IPS-15b (cell line): ENCODE measurements around the gene MED25.

ENCODE experiments used
- H3K27me3 ChIP-seq: one replicate; pipeline ENCODE4 v1.6.1; 2013; ENCODE audit warnings: low read length; ENCODE audit not compliant: control insufficient read depth, insufficient read depth
- H3K36me3 ChIP-seq: one replicate; pipeline ENCODE4 v1.6.1; 2013; ENCODE audit warnings: low read length; ENCODE audit not compliant: control insufficient read depth, insufficient read depth
- H3K4me1 ChIP-seq: one replicate; pipeline ENCODE4 v1.6.1; 2013; ENCODE audit warnings: mild to moderate bottlenecking, low read length; ENCODE audit not compliant: control insufficient read depth, insufficient read depth
- H3K4me3 ChIP-seq: one replicate; pipeline ENCODE4 v1.5.1; 2013; ENCODE audit warnings: low read depth, low read length
- H3K9ac ChIP-seq: one replicate; pipeline ENCODE4 v1.6.1; 2013; ENCODE audit warnings: low read depth, mild to moderate bottlenecking, low read length
- H3K9me3 ChIP-seq: one replicate; pipeline ENCODE4 v1.6.1; 2013; ENCODE audit warnings: mild to moderate bottlenecking, low read length; ENCODE audit not compliant: control insufficient read depth, insufficient read depth

MED25 gene

DNA sequence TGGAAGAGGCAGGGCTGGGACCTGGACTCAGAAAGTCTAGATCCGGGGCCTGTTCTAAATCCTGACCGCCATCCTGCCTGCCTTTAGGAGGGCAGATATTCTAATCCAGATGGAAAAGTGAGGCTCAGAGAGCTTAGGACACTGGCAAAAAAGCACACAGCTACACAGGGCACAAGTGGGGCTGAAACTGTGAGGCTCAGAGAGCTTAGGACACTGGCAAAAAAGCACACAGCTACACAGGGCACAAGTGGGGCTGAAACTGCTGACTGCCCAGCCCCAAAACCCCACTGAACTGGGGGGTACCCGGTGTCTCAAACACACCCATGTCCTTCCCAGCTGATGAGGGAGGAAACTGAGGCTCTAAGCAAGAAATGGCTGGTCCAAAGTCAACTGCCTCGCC lies 57.1 kb downstream of the MED25 start:
- Histone ChIP-seq H3K36me3 (peaks cover 10% of the 10 kb centered on the region), H3K27me3 (no peaks in the 10 kb centered on the region), H3K9ac (peak overlapping the region; percentile 100), H3K4me3 (peak overlapping the region; percentile 99), H3K4me1 (peaks cover 5% of the 10 kb centered on the region), H3K9me3 (no peaks in the 10 kb centered on the region)

DNA sequence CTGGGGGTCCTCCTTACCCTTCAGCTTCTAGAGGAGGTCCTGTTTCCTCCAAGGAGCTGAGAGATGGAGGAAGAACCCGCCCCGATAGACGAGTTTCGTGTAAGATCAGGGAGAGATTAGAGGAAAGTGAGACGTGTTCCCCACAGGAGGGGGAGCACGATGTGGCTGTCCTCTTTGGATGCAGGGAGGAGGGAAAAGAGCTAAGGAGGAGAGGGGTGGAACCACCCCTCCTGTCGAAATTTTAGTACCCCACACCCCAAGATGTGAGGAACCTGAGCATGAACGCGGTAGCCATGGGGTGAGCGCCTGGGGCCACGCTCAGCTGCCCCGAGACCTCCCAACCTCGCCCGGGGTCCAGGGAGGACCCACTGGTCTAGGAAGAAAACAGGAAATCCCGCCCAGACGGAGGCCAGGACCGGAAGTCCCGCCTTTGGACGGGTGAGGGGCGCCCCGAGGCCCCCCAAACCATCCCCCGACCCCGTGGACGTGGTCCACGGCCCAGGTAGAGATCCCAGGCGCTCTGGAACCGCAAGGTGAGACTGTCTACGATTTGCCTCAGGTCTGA lies 57.9 kb downstream of the MED25 start:
- H3K4me3 ChIP-seq = peak overlapping the region; percentile 99
- no peaks in the 10 kb centered on the region for H3K9me3 ChIP-seq
- peak overlapping the region; percentile 100 for H3K9ac ChIP-seq
- H3K36me3 ChIP-seq = peaks cover 17% of the 10 kb centered on the region
- H3K4me1 ChIP-seq = peaks cover 5% of the 10 kb centered on the region
- no peaks in the 10 kb centered on the region for H3K27me3 ChIP-seq

DNA sequence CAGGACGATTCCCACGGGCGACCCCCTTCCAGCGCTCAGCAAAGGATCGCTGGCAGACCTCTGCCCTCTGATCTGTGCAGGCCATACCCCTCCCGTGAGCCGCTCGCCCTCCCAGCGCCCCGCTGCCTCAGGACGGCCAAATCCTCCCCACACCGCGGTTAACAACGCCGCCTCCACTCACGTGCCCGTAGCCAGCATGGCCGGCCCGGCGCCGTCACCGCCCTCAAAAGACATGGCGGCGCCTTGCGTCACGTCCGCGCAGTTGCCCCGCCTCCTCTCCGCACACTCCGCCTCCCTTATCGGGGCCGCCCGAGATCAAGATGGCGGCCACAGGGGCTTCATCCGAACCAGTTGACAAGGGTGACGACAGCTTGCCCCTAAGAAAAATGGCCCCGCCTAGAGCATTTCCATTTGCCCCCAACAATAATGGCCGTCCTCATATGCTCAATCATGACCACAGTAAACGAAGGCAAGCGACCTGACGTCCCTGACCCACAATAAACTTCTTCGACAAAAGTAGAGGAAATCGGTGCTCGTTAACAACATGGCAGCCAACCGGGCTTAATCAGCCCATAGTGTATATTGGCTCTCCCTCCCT lies 58.4 kb downstream of the MED25 start:
- Histone ChIP-seq H3K9ac (peak overlapping the region; percentile 100), H3K4me1 (peaks cover 5% of the 10 kb centered on the region), H3K4me3 (peak overlapping the region; percentile 99), H3K27me3 (no peaks in the 10 kb centered on the region), H3K36me3 (peaks cover 23% of the 10 kb centered on the region), H3K9me3 (no peaks in the 10 kb centered on the region)

DNA sequence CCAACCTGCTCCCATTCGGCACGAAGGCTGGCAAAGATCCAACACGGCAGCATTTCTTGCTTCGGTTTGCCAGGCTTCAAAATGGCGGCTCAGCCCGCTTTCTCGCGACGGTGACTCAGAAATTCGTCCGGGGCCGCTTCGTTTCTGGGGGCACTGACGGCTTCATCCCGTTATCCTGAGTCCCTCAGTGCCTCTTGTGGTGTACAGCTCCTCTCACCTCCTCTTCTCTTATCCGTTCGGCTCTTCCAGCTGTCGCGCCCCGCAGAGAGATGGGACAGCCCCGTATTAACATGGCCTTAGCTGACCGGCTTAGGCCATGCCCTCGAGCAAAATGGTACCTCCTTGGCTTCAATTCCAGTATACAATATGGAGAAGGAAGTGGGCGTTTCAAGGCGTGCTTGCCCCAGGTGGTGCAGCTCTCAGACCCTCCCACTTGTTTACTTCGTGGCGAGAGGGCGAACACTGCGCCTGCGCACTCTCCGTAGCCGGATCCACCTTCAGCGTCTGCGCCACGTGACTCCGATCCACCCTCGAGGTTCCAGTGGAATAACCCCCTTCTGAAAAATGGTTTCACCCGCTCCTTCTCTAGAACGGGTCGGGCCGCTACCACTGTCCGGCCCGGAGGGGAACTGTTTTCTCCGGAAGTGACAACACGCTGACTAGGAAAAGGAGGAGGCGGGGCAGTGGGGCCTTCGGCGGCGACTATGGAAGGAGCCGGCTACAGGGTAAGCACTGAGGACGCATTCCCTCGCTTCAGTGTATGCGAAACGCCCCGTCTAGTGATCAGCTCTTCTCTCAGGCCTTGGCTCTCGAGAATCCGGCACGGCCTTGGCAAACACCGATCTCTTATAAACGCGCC lies 59.2 kb downstream of the MED25 start, which contains the start of the genes AKT1S1 and TBC1D17:
Gene AKT1S1, minus strand, starts transcription at position 336 of the 859 bp plus-strand sequence. CDS start 4,060 bp downstream, outside the sequence.
Gene TBC1D17, plus strand, starts transcription at position 683 of the 859 bp plus-strand sequence. Its CDS starts 22 bp downstream, at position 705.
- Histone ChIP-seq H3K9ac (peak within 1 kb of the TSS; percentile 100), H3K9me3 (no peaks in the 10 kb centered on the region), H3K27me3 (no peaks in the 10 kb centered on the region), H3K36me3 (peaks cover 29% of the 10 kb centered on the region), H3K4me3 (peak within 1 kb of the TSS; percentile 99), H3K4me1 (peaks cover 5% of the 10 kb centered on the region)

DNA sequence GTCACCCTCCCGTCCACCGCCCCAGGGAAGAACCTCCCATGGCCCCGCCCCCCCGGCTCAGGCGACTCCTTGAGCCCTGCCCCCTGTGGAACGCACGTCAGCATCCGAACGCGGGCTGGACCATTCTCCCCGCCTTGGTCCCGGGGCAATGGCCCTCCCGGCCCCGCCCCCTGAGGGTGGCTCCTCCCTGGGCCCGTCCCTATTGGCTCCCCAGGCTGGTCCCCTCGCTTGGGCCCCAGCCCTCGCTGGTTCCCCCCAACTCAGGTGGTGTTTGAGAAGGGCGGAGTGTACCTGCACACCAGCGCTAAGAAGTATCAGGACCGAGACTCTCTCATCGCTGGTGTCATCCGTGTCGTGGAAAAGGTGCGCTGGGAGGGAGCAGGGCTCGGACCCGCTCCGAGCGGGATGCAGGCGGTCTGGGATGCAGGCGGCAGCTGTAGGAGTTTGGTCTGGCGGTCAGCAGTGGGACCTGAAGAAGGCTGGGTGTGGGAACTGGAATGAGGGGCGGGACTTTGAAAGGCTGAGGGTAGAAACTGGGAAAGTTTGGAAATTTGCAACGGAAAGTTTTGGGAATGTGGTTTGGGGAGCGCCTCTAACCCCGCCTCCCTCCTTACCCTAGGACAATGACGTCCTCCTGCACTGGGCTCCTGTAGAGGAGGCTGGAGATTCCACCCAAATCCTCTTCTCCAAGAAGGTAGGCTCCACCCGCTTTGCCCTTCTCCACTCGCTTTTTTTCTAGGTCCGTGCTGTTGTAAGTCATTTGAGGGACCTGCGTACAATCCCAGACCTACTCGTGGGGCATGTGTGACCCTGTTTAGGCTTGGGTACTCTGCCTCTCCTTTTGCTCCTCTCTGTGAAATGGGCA lies 60.0 kb downstream of the MED25 start:
- Histone ChIP-seq H3K4me1 (peaks cover 5% of the 10 kb centered on the region), H3K36me3 (peaks cover 38% of the 10 kb centered on the region), H3K4me3 (peak overlapping the region; percentile 99), H3K9me3 (no peaks in the 10 kb centered on the region), H3K9ac (peak overlapping the region; percentile 85), H3K27me3 (no peaks in the 10 kb centered on the region)

DNA sequence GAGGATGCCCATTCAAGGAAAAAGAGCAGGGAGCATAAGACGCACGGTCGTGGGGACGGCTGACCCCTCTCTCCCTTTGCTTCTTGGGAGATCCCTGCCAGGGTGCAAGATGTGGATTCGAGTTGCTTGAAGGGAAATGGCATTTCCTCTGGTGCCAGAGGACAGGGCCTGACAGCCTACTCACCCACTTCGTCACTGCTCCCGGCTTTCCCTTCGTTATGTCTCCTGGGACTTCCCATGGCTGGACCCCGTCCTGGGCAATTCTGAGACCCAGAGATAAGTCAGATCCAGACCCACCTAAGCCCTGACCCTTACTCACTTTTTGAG lies 60.6 kb downstream of the MED25 start:
- Histone ChIP-seq H3K4me3 (peak overlapping the region; percentile 99), H3K9ac (peak overlapping the region; percentile 9), H3K36me3 (peaks cover 44% of the 10 kb centered on the region), H3K9me3 (no peaks in the 10 kb centered on the region), H3K4me1 (peaks cover 5% of the 10 kb centered on the region), H3K27me3 (no peaks in the 10 kb centered on the region)

DNA sequence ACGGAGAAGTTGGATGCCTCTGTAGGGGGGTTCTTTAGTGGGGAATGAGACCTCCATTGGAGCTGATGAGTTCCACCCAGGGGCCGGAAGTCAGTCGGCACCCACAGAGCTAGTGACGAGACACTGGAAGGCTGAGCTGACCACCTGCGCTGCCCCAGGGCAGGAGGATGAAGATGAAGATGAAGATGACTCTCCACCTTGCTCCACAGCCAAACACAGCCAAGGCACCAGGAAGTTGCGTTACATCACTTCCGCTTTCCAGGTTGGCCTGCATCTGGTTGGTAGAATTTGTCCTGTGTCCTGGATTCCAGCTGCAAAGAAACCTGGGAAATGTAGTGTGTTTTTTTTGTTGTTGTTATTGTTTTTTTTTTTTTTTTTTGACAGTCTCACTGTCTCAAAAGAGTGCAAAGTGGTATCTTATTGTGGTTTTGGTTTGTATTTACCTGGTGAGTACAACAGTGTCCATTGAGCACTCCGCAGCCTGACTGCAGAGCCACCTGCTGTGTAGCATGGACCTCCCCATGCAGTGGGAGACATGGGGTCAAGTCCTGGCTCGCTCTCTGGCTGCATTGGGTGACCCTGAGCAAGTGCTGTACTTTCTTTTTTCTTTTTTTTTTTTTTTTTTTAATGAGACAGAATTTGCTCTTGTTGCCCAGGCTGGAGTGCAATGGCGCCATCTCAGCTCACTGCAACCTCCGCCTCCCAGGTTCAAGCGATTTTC lies 61.3 kb downstream of the MED25 start:
- peaks cover 51% of the 10 kb centered on the region for H3K36me3 ChIP-seq
- H3K9me3 ChIP-seq = no peaks in the 10 kb centered on the region
- H3K4me3 ChIP-seq = peak overlapping the region; percentile 99
- no peak overlapping the region for H3K9ac ChIP-seq
- peaks cover 5% of the 10 kb centered on the region for H3K4me1 ChIP-seq
- no peaks in the 10 kb centered on the region for H3K27me3 ChIP-seq

DNA sequence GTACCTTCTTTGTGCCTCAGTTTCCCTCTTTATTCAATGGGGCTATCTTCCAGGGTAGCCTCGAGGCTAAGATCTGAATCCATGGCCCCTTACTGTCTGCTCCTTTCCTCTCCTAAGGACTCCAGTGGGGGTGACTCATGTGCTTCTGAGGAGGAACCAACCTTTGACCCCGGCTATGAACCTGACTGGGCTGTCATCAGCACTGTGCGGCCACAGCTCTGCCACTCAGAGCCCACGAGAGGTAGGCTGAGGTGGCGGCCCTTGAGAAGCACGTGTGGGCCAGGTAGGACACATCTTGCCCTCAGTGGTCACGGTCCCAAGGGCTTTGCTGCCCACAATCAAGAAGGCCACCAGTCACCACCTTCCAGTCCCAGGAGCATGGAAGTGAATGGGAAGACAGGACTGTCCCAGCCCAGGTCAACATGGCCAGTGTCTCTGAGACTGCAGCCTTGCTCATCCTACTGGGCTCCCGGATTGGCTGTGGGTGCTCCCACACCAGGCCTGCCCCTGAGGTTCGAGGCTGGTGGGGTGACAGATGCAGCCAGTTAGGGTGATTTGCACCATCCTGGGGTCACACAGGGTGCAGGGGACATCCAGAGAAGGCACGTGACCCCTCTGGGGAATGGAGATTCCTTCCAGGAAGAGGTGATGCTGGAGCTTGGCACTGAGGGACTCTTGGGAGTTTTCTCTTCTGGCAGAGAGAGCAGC lies 62.2 kb downstream of the MED25 start:
- H3K4me3 ChIP-seq = no peak overlapping the region
- peaks cover 4% of the 10 kb centered on the region for H3K4me1 ChIP-seq
- peaks cover 56% of the 10 kb centered on the region for H3K36me3 ChIP-seq
- no peaks in the 10 kb centered on the region for H3K27me3 ChIP-seq
- H3K9ac ChIP-seq = no peak overlapping the region
- H3K9me3 ChIP-seq = no peaks in the 10 kb centered on the region

DNA sequence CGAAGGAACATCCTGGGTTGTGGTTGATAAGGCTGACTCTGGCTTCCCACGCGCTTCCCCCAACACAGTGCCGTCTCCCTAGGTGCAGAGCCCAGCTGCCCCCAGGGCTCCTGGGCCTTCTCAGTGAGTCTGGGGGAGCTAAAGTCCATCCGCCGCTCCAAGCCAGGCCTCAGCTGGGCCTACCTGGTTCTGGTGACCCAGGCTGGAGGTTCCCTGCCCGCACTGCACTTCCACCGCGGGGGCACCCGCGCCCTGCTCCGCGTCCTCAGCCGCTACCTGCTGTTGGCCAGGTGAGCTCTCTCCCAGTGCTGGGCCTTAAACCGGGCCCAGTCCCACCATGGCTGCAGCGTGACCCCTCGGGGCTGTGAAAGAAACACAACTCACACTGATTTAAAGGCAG lies 63.1 kb downstream of the MED25 start:
- Histone ChIP-seq H3K4me3 (no peak overlapping the region), H3K27me3 (no peaks in the 10 kb centered on the region), H3K36me3 (peaks cover 56% of the 10 kb centered on the region), H3K9me3 (no peaks in the 10 kb centered on the region), H3K4me1 (no peaks in the 10 kb centered on the region), H3K9ac (no peak overlapping the region)

DNA sequence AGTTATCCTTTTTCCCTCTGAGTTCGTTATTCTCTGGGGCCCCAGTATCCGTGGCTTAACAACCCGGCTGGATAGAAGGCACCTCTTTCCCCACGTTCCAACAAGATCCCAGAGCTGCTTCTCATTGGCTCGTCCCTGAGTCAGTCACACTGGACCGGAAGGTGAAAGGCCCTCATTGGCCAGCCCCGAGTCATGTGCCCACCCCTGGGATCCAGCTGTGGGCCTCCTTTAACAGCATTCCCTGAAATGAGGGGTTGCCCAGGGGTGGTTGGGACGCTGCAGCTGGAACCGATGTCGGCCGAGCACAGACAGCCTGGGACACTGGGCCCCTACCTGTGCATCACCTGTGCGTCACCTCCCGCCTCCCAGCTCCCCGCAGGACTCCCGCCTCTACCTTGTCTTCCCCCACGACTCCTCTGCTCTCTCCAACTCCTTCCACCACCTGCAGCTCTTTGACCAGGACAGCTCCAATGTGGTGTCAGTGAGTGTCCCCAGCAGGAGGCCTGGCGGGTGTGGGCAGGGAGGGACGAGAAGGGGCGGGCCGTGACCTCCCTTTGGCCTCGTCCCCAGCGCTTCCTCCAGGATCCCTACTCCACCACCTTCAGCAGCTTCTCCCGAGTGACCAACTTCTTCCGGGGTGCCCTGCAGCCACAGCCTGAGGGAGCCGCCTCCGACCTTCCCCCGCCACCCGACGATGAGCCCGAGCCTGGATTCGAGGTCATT lies 63.7 kb downstream of the MED25 start:
- H3K36me3 ChIP-seq = peaks cover 56% of the 10 kb centered on the region
- no peak overlapping the region for H3K9ac ChIP-seq
- H3K4me3 ChIP-seq = no peak overlapping the region
- H3K9me3 ChIP-seq = no peaks in the 10 kb centered on the region
- H3K27me3 ChIP-seq = no peaks in the 10 kb centered on the region
- H3K4me1 ChIP-seq = no peaks in the 10 kb centered on the region
